Effector CD8-positive, alpha-beta T cell (primary cell): ENCODE results near the gene ATG9B.
A peak's percentile ranks its signal among the peaks of the same experiment; 100 is the strongest.
"Not testable (repeated sequence)": the region's sequence is repeated elsewhere in the genome, so short reads cannot be mapped to it uniquely, and the experiment has no call there.

Experiments
- DNase-seq: peaks from one replicate; lab custom pipeline; 2025; lab: John Stamatoyannopoulos, UW

The ATG9B gene

GRCh38 chr7:151015967-151016366 is 8.3 kb downstream of the ATG9B start:
- no peak for DNase-seq

GRCh38 chr7:151014950-151015349 is 9.3 kb downstream of the ATG9B start:
- DNase-seq = no peak

- DNase-seq = peak; percentile 81
These were observed 10.4 kb downstream of the ATG9B start for GRCh38 chr7:151013733-151014497.

GRCh38 chr7:151013356-151013732 is 10.9 kb downstream of the ATG9B start:
- no peak for DNase-seq

- DNase-seq = no peak
These were observed 11.4 kb downstream of the ATG9B start for GRCh38 chr7:151012911-151013347.

- DNase-seq = no peak
These were observed 12.1 kb downstream of the ATG9B start for GRCh38 chr7:151012031-151012692.

GRCh38 chr7:151011616-151012015 is 12.7 kb downstream of the ATG9B start:
- not testable (repeated sequence) for DNase-seq

GRCh38 chr7:151011097-151011409 is 13.2 kb downstream of the ATG9B start:
- DNase-seq = no peak

GRCh38 chr7:151010307-151011096 is 13.8 kb downstream of the ATG9B start:
- no peak for DNase-seq

GRCh38 chr7:151010037-151010306 is 14.3 kb downstream of the ATG9B start:
- no peak for DNase-seq

GRCh38 chr7:151009327-151010036 is 14.8 kb downstream of the ATG9B start:
- DNase-seq = no peak

- peak; percentile 64 for DNase-seq
These were observed 15.6 kb downstream of the ATG9B start for GRCh38 chr7:151008511-151009323.

- DNase-seq = no peak
These were observed 16.2 kb downstream of the ATG9B start for GRCh38 chr7:151008143-151008510.

GRCh38 chr7:151007469-151007898 is 16.8 kb downstream of the ATG9B start:
- DNase-seq = no peak

- DNase-seq = no peak
These were observed 17.5 kb downstream of the ATG9B start for GRCh38 chr7:151006590-151007300.

GRCh38 chr7:151005566-151005965 is 18.7 kb downstream of the ATG9B start:
- no peak for DNase-seq

- no peak for DNase-seq
These were observed 20.7 kb downstream of the ATG9B start for GRCh38 chr7:151003572-151003971.

GRCh38 chr7:151001546-151001945 is 22.7 kb downstream of the ATG9B start:
- DNase-seq = no peak

- DNase-seq = no peak
These were observed 23.3 kb downstream of the ATG9B start for GRCh38 chr7:151000897-151001495.

GRCh38 chr7:150999497-151000230 is 24.6 kb downstream of the ATG9B start:
- DNase-seq = no peak
